GM12878 (cell line): ENCODE results near the gene SMG5.

Source experiments
- ASH2L ChIP-seq: fragments of 300-600, 200-600 bp; sonication (generic); IDR thresholded peaks from 2 replicates; pipeline ENCODE4 v1.6.1; 2017; ENCODE audit warnings: low read depth, mild to moderate bottlenecking, borderline replicate concordance
- BCL3 ChIP-seq: IDR thresholded peaks from 2 replicates; pipeline ENCODE4 v1.6.1; 2011; ENCODE audit warnings: borderline replicate concordance, low read depth, mild to moderate bottlenecking, moderate library complexity, low read length; ENCODE audit not compliant: insufficient read depth, poor library complexity, severe bottlenecking
- BRCA1 ChIP-seq: IDR thresholded peaks from 2 replicates; pipeline ENCODE4 v1.6.1; 2011; ENCODE audit warnings: low read depth, low read length, improper control_type of control experiment
- CTCF ChIP-seq, 3 experiments: IDR thresholded peaks in 2 of 3; conservative IDR thresholded peaks in 1 of 3; 2 replicates each; pipeline ENCODE4 v1.5.1; 2011; ENCODE audit warnings: low read depth in 3 of 3, low read length in 3 of 3, mild to moderate bottlenecking in 3 of 3, control low read depth in 2 of 3, moderate library complexity in 2 of 3, inconsistent platforms in 1 of 3, mixed read lengths in 1 of 3; ENCODE audit not compliant: control insufficient read depth in 2 of 3, insufficient read depth in 1 of 3; ENCODE audit errors: extremely low read depth in 1 of 3
- GABPA ChIP-seq: IDR thresholded peaks from 2 replicates; pipeline ENCODE4 v1.6.1; 2014; ENCODE audit warnings: antibody characterized with exemption, low read depth, mild to moderate bottlenecking, inconsistent platforms
- JUND ChIP-seq: IDR thresholded peaks from 2 replicates; pipeline ENCODE4 v1.6.1; 2012; ENCODE audit warnings: low read depth, mild to moderate bottlenecking, low read length, improper control_type of control experiment, moderate library complexity
- PML ChIP-seq: IDR thresholded peaks from 2 replicates; pipeline ENCODE4 v1.6.1; 2012; ENCODE audit warnings: low read length, inconsistent platforms
- POLR2AphosphoS2 ChIP-seq: IDR thresholded peaks from 2 replicates; pipeline ENCODE4 v1.6.1; 2011; ENCODE audit warnings: low read depth, mild to moderate bottlenecking, low read length, improper control_type of control experiment, moderate library complexity
- POU2F2 ChIP-seq: IDR thresholded peaks from 3 replicates; pipeline ENCODE4 v1.6.1; 2011; ENCODE audit warnings: low read depth, mild to moderate bottlenecking, low read length, borderline replicate concordance
- RFX5 ChIP-seq: IDR thresholded peaks from 2 replicates; pipeline ENCODE4 v1.6.1; 2011; ENCODE audit warnings: low read depth, low read length, improper control_type of control experiment
- SIX5 ChIP-seq: IDR thresholded peaks from 2 replicates; pipeline ENCODE4 v1.6.1; 2011; ENCODE audit warnings: mild to moderate bottlenecking, low read depth, low read length, moderate library complexity; ENCODE audit not compliant: severe bottlenecking
- SP1 ChIP-seq: IDR thresholded peaks from one replicate; pipeline ENCODE4 v1.6.1; 2011; ENCODE audit warnings: low read depth, low read length
- YY1 ChIP-seq: IDR thresholded peaks from 2 replicates; pipeline ENCODE4 v1.6.1; 2011; ENCODE audit warnings: low read depth, mild to moderate bottlenecking, low read length
- ZBTB11 ChIP-seq: fragments of 450-650 bp; formaldehyde crosslinking; IDR thresholded peaks from 2 replicates; pipeline ENCODE4 v1.5.0; 2022; ENCODE audit warnings: mild to moderate bottlenecking, missing genetic modification characterization

- no peak for TF ChIP-seq POU2F2
- TF ChIP-seq SP1 = no peak
- TF ChIP-seq CTCF (IDR thresholded peaks at IDR 0.05 in 2 of 3, conservative IDR thresholded peaks at IDR 0.05 in 1 of 3; ENCODE audit: control insufficient read depth in 2 of 3, extremely low read depth in 1 of 3, insufficient read depth in 1 of 3, low read depth in 3 of 3, low read length in 3 of 3) = no peak
- no peak for TF ChIP-seq POLR2AphosphoS2
- TF ChIP-seq RFX5 = no peak
- no peak for TF ChIP-seq PML
- TF ChIP-seq SIX5 = no peak
- TF ChIP-seq BCL3 = no peak
- TF ChIP-seq JUND = no peak
- TF ChIP-seq YY1 = no peak
- TF ChIP-seq ASH2L = no peak
- no peak for TF ChIP-seq BRCA1
- no peak for TF ChIP-seq ZBTB11
- no peak for TF ChIP-seq GABPA
Measured at GRCh38 chr1:156238248-156238647, 44.4 kb downstream of the SMG5 start.
